Right lobe of liver (tissue), 6 donors: ENCODE data around the gene PRDM15. TPM values are rescaled to one million over a fixed set of nuclear protein-coding genes. Genes with fewer than 3 reads are reported as not detected.

Experiments
- ATAC-seq, 4 donors: fragments of 200-7000 bp; cut with Tn5 transposase; one replicate each; pipeline ENCODE4 v1.9.1; 2020; ENCODE audit warnings: mild to moderate bottlenecking in 4 of 4, moderate library complexity in 4 of 4
- DNase-seq, 3 donors: peaks; one replicate each; pipeline ENCODE4 v3.0.0-alpha.2; 2020
- H3K27ac ChIP-seq, 3 donors: fragments of 200-600 bp; one replicate each; pipeline ENCODE4 v1.8.0; 2022
- H3K27me3 ChIP-seq, 2 donors: fragments of 200-600 bp; one replicate each; pipeline ENCODE4 v1.8.0; 2022
- H3K36me3 ChIP-seq, 4 donors: fragments of 200-600 bp; sonication (generic) in 1 of 4; one replicate each; pipeline versions ENCODE4 v1.5.1 to v1.8.0; 2017 to 2022; ENCODE audit warnings: control low read depth in 1 of 4
- H3K4me1 ChIP-seq, 4 donors: fragments of 200-600 bp; sonication (generic) in 1 of 4; one replicate each; pipeline versions ENCODE4 v1.5.1 to v1.8.0; 2017 to 2022; ENCODE audit warnings: control low read depth in 1 of 4
- H3K4me3 ChIP-seq, 3 donors: fragments of 200-600 bp; one replicate each; pipeline ENCODE4 v1.8.0; 2022
- H3K9me3 ChIP-seq, 4 donors: fragments of 200-600 bp; sonication (generic) in 1 of 4; one replicate each; pipeline versions ENCODE4 v1.5.1 to v1.8.0; 2017 to 2022; ENCODE audit warnings: control low read depth in 1 of 4
- POLR2A ChIP-seq: fragments of 450-650 bp; IDR thresholded peaks from one replicate; pipeline ENCODE4 v1.6.1; 2017; ENCODE audit warnings: antibody characterized with exemption, mild to moderate bottlenecking
- WGBS: methylation state at CpG from one replicate; pipeline ENCODE4 v1.1.6; 2018; ENCODE audit warnings: low coverage, low lambda C conversion rate; ENCODE audit not compliant: insufficient coverage; ENCODE audit errors: missing lambda C conversion rate; 5-methylcytosine and 5-hydroxymethylcytosine counted together
- intact Hi-C, 2 donors: fragments of 100-400 bp; cut with DNase I; formaldehyde crosslinking; loops; one replicate each; pipeline versions ENCODE4 v1.11.2 to v1.14.1; 2022
- total RNA-seq, 6 experiments: library from RNA; depleted of rRNA in 2 of 6; stranded (reverse); fragments of >200 nt in 2 of 6; fragmentation: NEBNext Ultra II Directional in 3 of 6; extraction: Animal tissue kit (Norgen Biotek cat#: 25700) in 3 of 6; gene quantifications; one replicate each; pipeline versions ENCODE4 v1.1.0 to v1.2.4, GENCODE V29; 2016 to 2023
- TF ChIP-seq, protein P1 (sequence below), 4 donors: fragments of 200-600 bp in 3 of 4; fragments of 450-650 bp in 1 of 4; IDR thresholded peaks; one replicate each; pipeline versions ENCODE4 v1.5.1 to v1.8.0; 2016 to 2022; ENCODE audit warnings: antibody characterized with exemption in 4 of 4, mild to moderate bottlenecking in 2 of 4
- donor health status: DM: no; HTN: yes; CAD: no.
- donor health status: DM: no; HTN: no; CAD: no.
- donor health status: DM: no; HTN: no; CAD: no.
- donor health status: DM: no; HTN: yes; CAD: no.
- donor health status: DM: no; HTN: yes; CAD: no.

Gene PRDM15
- total RNA-seq, 6 experiments from 2014 or later, result 1.9 to 4.0 (median 2.7) TPM

DNA sequence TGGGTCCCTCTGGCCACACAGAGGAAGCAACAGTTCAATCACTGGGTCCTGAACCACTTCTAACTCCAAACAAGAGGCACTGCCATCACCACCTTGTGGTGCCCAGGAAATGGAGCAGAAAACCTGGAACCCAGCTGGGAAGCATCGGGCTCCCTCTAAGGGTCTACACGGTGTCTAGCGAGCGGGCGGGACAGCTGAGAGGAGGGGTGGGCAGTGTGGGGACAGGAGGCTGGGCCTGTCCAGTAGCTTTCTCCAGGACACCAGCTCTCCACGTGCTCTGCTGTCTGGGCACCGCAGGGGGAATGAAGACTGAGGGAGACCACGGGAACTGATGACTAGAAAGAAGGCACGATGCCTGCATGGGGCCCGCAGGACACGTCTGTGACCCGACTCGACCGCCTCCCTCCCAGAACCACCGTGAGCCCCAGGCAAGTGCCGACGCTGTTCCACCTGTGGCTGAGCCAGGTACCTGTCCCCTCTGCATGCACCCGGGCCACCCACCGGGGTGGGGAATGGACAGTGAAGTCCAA lies 5.4 kb upstream of the PRDM15 start:
- Histone ChIP-seq H3K27ac (no peak overlapping the region), H3K4me3 (no peak overlapping the region), H3K9me3 (no peaks in the 10 kb centered on the region), H3K4me1 (no peaks in the 10 kb centered on the region), H3K27me3 (no peaks in the 10 kb centered on the region), H3K36me3 (no peaks in the 10 kb centered on the region)
- no peak for TF ChIP-seq POLR2A
- TF ChIP-seq, protein P1, sequence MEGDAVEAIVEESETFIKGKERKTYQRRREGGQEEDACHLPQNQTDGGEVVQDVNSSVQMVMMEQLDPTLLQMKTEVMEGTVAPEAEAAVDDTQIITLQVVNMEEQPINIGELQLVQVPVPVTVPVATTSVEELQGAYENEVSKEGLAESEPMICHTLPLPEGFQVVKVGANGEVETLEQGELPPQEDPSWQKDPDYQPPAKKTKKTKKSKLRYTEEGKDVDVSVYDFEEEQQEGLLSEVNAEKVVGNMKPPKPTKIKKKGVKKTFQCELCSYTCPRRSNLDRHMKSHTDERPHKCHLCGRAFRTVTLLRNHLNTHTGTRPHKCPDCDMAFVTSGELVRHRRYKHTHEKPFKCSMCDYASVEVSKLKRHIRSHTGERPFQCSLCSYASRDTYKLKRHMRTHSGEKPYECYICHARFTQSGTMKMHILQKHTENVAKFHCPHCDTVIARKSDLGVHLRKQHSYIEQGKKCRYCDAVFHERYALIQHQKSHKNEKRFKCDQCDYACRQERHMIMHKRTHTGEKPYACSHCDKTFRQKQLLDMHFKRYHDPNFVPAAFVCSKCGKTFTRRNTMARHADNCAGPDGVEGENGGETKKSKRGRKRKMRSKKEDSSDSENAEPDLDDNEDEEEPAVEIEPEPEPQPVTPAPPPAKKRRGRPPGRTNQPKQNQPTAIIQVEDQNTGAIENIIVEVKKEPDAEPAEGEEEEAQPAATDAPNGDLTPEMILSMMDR (IDR thresholded peaks at IDR 0.05), result no peak
- intact Hi-C loops, result no loop called here
- DNase-seq, result no peak
- WGBS, result 86% methylated on average over 5 of the region's 19 CpGs
- ATAC-seq, result peak in 1 of 4 donors; percentile 33

DNA sequence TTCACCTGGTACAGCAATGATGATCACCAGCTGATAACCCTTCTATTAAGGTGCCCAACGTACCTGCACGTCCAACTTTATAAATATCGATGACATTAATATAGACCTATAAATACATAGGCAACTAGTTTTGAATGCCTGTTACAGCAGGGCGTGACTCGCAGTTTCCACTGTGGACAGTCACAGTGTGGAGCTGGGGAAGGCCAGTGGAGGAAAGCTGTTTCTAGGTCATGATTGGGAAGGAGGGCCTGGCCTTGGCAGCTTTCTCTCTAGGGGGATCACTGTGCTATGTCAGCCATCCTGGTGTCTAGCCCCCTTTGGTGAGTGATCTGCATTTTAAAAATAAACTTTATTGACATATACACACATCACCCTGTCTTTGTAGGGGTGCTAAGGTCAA lies 4.4 kb upstream of the PRDM15 start:
- Histone ChIP-seq H3K27me3 (no peaks in the 10 kb centered on the region), H3K36me3 (no peaks in the 10 kb centered on the region), H3K4me1 (no peaks in the 10 kb centered on the region), H3K4me3 (no peak overlapping the region), H3K9me3 (no peaks in the 10 kb centered on the region), H3K27ac (no peak overlapping the region)
- 88% methylated on average over 3 of the region's 5 CpGs for WGBS
- no peak for TF ChIP-seq POLR2A
- TF ChIP-seq, protein P1 (IDR thresholded peaks at IDR 0.05), result no peak
- intact Hi-C loops, result no loop called here
- DNase-seq, result no peak
- no peak for ATAC-seq

DNA sequence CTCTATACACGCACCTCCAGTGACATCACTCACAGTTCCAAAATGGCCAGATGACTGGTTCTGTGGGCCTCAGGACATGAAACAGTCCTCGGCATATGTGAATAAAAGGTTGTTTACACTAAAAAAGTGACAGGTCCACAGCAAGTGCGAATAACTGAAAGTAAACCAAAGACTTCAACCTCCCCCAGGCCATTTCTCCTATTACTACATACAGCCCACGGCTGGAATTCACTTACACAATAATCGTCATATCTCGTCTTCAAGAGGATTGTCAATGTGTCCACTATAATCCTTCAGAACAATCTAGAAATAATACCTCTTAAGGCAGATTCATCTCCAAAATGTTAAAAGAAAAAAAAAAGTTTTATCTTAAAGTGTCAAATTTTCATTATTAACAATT lies 1.9 kb upstream of the PRDM15 start:
- Histone ChIP-seq H3K4me1 (peaks cover 0 to 6% (median 0%) of the 10 kb centered on the region in 4 donors), H3K36me3 (no peaks in the 10 kb centered on the region), H3K27ac (no peak overlapping the region), H3K9me3 (no peaks in the 10 kb centered on the region), H3K27me3 (no peaks in the 10 kb centered on the region), H3K4me3 (no peak overlapping the region)
- TF ChIP-seq POLR2A, result no peak
- TF ChIP-seq, protein P1 (IDR thresholded peaks at IDR 0.05), result no peak
- 90% methylated on average over 6 of the region's 6 CpGs for WGBS
- intact Hi-C loops, result no loop called here
- DNase-seq (no peak), ATAC-seq (no peak)

DNA sequence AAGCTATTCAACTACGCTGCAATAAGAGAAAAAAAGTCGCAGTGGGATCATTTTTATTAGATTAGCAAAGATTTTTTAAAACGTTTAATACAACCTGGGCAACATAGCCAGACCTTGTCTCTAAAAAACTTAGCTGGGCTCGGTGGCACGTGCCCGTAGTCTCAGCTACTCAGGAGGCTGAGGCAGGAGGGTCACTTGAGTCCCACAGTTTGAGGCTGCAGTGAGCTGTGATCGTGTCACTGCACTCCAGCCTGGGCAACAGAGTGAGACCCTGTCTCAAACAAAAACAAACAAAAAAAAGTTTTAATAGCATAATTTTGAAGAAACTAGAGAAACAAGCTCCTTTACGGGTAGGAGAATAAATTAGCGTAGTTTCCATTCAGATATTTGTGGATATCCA lies 1.0 kb upstream of the PRDM15 start:
- Histone ChIP-seq H3K9me3 (no peaks in the 10 kb centered on the region), H3K27ac (no peak overlapping the region), H3K4me1 (peaks cover 0 to 6% (median 0%) of the 10 kb centered on the region in 4 donors), H3K27me3 (no peaks in the 10 kb centered on the region), H3K36me3 (no peaks in the 10 kb centered on the region), H3K4me3 (peak overlapping the region in 2 of 3 donors; percentile 66 to 78)
- WGBS, result 85% methylated on average over 9 of the region's 9 CpGs
- intact Hi-C loops, result no loop called here
- DNase-seq, result no peak
- TF ChIP-seq POLR2A, result no peak
- TF ChIP-seq, protein P1 (IDR thresholded peaks at IDR 0.05), result no peak
- no peak for ATAC-seq

- no CpG with 5 or more reads among the region's 65 CpGs for WGBS
- Histone ChIP-seq H3K4me3 (peak overlapping the region; percentile 68 to 80 (median 70)), H3K27me3 (no peaks in the 10 kb centered on the region), H3K36me3 (no peaks in the 10 kb centered on the region), H3K4me1 (peaks cover 0 to 6% (median 0%) of the 10 kb centered on the region in 4 donors), H3K27ac (peak overlapping the region in 1 of 3 donors; percentile 91), H3K9me3 (no peaks in the 10 kb centered on the region)
- TF ChIP-seq, protein P1 (IDR thresholded peaks at IDR 0.05), result no peak
- no peak for TF ChIP-seq POLR2A
- ATAC-seq (peak; percentile 62 to 82 (median 73)), DNase-seq (peak; percentile 81 to 83 (median 82))
- intact Hi-C loops, result no loop called here
Measured at GRCh38 chr21:41878831-41879189, 334 bp downstream of the PRDM15 start.
